Stimulated activated CD4-positive, alpha-beta T cell treated with anti-CD3 and anti-CD28 coated beads, Interleukin-1b, Interleukin-23, amount 100 ng/mL, for 4 hours (primary cell): ENCODE data around the gene LRP11.
"Not testable (repeated sequence)": the region's sequence is repeated elsewhere in the genome, so short reads cannot be mapped to it uniquely, and the experiment has no call there.

ENCODE experiments used
- DNase-seq, 2 donors: peaks; one replicate each; pipeline ENCODE4 v3.0.0-alpha.2; 2020; ENCODE audit warnings: low read depth in 2 of 2

LRP11 gene

GRCh38 chr6:149851461-149852110 lies 12.6 kb downstream of the LRP11 start:
- DNase-seq, result no peak

GRCh38 chr6:149848343-149848742 lies 15.8 kb downstream of the LRP11 start:
- DNase-seq, result not testable (repeated sequence)

DNA sequence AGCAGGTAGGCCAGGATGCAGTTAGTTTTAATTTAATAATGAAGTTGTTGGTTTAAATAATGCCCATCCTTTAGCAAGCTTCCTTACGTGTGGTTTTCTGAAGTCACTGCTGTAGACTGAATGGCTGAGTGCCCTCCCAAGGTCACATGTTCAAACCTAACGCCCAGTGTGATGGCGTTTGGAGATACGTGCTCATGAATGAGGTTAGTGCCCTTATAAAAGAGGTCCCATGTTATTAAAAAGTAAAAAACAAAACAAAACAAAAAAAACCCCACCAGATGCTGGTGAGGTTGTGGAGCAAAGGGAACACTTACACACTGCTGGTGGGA lies 16.3 kb downstream of the LRP11 start:
- no peak for DNase-seq

DNA sequence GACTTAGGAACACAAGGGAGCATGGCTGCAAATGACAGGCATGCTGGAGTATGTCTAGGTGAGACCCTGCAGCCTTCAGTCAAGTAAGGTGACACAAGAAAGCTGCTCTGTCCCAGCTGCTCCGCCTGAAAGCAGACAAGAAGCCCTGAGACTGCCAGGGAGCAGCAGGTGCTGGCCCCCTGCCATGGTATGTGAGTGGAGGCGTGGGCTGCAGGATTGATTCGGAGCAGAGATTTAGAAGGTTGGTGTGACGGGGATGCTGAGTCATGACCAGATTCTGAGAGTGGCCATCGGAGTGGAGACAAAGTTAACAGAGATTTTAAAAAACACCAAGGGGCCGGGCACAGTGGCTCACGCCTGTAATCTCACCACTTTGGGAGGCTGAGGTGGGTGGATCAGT lies 17.8 kb downstream of the LRP11 start:
- DNase-seq, result no peak

GRCh38 chr6:149845549-149845948 lies 18.6 kb downstream of the LRP11 start:
- DNase-seq, result no peak

DNA sequence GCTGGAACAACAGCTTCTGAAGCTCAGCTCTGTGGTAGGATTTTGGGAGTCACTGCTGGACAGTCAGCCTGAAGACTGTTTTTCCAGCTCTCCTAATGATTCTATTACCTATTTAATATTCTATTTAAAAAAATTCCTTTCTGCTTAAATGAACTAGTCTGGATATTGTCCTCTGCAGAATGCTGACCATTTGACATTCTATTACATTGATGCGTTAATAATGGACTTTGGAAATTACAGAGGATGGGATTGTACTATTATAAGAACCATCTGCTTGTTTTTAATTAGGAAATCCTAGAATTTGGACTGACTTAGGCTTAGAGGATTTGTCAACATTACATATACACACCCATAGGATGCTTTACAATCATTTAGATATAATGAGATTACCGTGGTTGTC lies 19.7 kb downstream of the LRP11 start:
- DNase-seq, result no peak

- not testable (repeated sequence) for DNase-seq
Observed at GRCh38 chr6:149844036-149844435, 20.1 kb downstream of the LRP11 start.

DNA sequence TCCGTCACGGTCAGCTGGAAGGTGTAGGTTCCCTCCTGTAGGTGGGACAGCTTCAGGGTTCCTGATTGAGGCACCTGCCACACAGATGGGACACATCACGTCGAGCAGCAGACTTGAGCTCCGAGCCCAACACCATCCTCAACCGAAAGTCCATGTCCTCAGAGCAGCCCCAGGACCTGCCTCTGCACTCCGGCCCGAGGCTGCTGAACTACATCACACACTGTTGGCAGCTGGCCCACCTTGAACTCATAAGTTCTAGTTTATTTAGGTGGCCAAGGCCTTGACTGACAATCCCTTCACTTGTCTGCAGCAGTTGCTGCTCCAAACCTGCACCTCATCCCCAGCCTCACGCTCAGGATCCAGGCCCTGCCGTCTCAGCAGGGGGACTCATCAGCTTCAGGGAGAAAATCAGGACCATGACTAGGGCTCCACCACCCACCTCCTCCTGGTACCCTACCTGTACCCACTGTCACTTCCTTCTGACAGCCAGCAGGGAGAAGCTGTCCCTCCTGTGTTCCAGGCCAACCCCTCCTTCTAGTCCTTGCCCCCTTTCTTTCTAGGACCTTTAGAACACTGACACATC lies 21.0 kb downstream of the LRP11 start:
- DNase-seq, result no peak

- no peak for DNase-seq
Observed at GRCh38 chr6:149842331-149842730, 21.8 kb downstream of the LRP11 start.

GRCh38 chr6:149840345-149841075 lies 23.6 kb downstream of the LRP11 start:
- peak in 1 of 2 donors; percentile 31 for DNase-seq

GRCh38 chr6:149834513-149835481 lies 29.4 kb downstream of the LRP11 start:
- peak; percentile 27 to 76 for DNase-seq

DNA sequence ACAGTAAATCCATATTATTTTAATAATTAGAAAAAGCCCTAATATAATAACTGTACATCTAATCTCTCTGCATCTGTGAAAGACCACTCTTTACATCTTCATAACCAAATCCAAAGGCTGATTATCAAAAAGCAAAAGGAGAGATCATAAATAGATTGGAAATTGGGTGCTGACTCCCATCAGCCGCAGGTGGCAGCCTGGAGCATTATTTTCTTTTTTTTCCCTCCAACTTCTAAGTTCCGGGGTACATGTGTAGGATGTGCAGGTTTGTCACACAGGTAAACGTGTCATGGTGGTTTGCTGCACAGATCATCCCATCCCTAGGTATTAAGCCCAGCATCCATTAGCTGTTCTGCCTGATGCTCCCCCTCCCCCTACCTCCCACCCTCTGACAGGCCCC lies 30.5 kb downstream of the LRP11 start:
- no peak for DNase-seq

GRCh38 chr6:149831308-149831820 lies 32.8 kb downstream of the LRP11 start:
- DNase-seq, result no peak

- no peak for DNase-seq
Observed at GRCh38 chr6:149830731-149831307, 33.3 kb downstream of the LRP11 start.

GRCh38 chr6:149825292-149825691 lies 38.9 kb downstream of the LRP11 start:
- DNase-seq, result no peak

DNA sequence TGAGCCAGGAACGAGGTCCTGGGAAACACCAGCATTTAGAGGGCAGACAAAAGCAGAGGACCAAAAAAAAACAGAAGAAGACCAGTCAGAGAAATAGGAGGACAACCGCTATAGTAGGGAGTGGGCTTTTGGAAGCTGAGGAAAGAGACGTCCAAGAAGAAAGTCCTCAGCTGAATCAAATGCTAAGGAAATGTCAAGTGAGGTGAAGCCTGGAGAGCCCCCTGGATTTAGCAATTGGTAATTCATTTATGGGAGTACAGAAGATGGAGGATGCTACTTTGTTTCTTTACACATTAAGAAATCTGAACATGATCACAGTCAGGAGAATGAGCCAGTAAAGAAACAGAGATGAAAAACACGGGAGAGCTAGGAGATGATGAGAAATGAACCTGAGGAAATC lies 41.1 kb downstream of the LRP11 start:
- no peak for DNase-seq

DNA sequence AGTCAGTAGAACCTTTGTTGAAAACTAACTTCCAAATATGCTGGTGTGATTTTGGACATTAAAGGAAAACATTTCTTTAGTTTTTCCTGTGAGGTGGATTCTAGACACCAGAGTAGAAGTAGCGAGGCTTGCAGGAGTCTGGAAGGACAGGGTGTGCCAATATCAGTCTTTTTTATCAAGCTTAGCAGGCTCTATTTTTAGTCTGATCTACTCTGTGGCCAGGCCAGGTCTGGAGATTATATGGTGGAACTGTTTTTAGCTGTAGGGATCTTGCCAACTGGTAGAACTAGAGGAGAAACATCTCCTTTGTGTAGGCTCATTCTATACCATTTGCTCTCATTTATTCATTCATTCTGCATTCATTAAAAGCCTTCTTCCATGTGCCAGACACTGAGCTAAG lies 42.7 kb downstream of the LRP11 start:
- DNase-seq, result no peak

DNA sequence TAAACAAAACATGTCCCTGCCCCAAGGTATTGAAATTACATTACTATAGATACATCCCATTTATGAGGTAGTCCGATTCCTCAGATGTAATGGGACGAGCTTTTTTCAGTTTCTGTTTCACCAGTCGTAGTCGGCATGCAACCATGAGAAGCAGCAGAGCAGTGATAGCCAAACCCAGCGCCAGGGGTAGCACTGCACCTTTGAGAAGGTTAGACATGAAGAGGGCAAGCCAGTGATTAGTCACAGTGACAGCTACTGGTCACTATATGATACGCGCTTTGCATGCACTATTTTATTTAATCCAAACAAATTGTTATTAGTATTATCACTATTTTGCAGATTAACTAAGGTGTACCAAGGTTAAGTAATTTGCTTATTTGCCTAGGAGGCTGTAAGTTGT lies 43.7 kb downstream of the LRP11 start:
- no peak for DNase-seq

DNA sequence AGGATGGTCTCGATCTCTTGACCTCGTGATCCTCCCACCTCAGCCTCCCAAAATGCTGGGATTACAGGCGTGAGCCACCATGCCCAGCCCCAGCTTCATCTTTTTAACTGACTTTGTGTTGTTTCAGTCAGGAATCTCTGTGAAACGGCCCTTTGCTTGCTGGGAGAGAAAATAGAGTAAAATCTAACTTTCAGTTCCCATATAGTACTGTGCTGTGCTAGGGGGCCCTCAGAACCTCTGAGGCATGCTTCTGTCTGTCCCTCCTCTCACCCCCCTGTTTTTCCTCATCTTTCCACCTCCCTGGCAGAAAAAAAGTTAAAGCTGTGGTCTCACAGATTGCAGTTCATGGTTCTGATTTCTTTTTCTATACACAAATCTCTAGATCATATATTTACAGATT lies 48.4 kb downstream of the LRP11 start:
- DNase-seq, result no peak

GRCh38 chr6:149813351-149813750 lies 50.8 kb downstream of the LRP11 start:
- no peak for DNase-seq

- no peak for DNase-seq
Observed at GRCh38 chr6:149809798-149810197, 54.4 kb downstream of the LRP11 start.

DNA sequence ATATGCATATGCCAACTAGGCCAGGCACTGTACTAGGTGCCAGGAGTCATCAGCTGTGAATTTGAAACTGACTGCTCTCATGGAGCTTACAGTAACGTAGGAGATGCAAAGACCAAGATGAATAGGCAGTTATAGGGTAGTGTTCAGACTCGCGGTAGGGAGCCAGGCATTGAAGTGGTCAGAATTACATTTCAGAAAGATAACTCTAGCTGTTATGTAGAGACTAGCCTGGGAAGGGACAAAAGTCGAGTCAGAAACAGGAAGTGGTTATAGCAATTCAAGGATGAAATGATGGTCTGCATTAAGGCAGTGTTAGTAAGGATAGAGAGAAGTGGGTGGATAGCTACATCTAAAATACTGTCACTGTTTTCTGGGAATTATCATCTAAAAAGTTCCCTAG lies 58.0 kb downstream of the LRP11 start:
- DNase-seq, result no peak
